Nephron progenitor cell (in vitro differentiated cells): ENCODE results near the gene ANP32A.

Experiments used
- DNase-seq: peaks from one replicate; pipeline ENCODE4 v3.0.0; 2021
- H3K27ac Mint-ChIP-seq: 2 replicates; pipeline ENCODE4 v1.8.0; 2021; ENCODE audit warnings: mild to moderate bottlenecking, moderate library complexity, mixed read lengths
- H3K27me3 Mint-ChIP-seq: 2 replicates; pipeline ENCODE4 v1.8.0; 2021; ENCODE audit warnings: mild to moderate bottlenecking, low read depth, mixed read lengths; ENCODE audit not compliant: poor library complexity
- H3K36me3 Mint-ChIP-seq: 2 replicates; pipeline ENCODE4 v1.8.0; 2021; ENCODE audit warnings: low read depth, mixed read lengths
- H3K4me1 Mint-ChIP-seq: 2 replicates; pipeline ENCODE4 v1.8.0; 2021; ENCODE audit warnings: mixed read lengths
- H3K4me3 Mint-ChIP-seq: 2 replicates; pipeline ENCODE4 v1.8.0; 2021; ENCODE audit warnings: mild to moderate bottlenecking, moderate library complexity, mixed read lengths
- H3K9me3 Mint-ChIP-seq: 2 replicates; pipeline ENCODE4 v1.8.0; 2021; ENCODE audit warnings: mild to moderate bottlenecking, moderate library complexity, mixed read lengths
- TF ChIP-seq, protein P1 (sequence below): fragments of 200-600 bp; sonication (generic); IDR thresholded peaks from 2 replicates; pipeline ENCODE4 v1.5.0; 2021; ENCODE audit warnings: antibody characterized with exemption

Gene ANP32A

DNA sequence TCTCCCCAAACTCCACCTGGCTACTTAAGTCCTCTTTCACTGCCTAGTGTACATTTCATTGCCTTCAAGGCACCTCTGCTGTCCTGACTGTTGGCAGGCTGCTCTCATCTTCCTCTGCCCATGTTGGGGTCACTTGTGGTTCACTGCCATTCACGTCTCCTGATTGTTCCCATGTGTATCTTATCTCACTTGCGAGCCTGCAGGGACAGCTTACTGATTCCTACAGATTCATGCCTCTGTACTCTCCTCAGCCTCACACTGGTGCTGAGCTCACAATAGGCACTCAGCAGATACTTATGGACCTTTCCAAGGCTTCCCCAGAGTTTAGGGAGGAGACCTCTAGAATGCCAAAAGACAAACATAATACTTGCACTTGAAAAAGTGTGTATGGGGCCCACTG is 28.8 kb upstream of the ANP32A start:
- H3K9me3 Mint-ChIP-seq = peaks cover 2% of the 10 kb centered on the region
- H3K27me3 Mint-ChIP-seq = peaks cover 27% of the 10 kb centered on the region
- H3K36me3 Mint-ChIP-seq = no peaks in the 10 kb centered on the region
- TF ChIP-seq, protein P1, sequence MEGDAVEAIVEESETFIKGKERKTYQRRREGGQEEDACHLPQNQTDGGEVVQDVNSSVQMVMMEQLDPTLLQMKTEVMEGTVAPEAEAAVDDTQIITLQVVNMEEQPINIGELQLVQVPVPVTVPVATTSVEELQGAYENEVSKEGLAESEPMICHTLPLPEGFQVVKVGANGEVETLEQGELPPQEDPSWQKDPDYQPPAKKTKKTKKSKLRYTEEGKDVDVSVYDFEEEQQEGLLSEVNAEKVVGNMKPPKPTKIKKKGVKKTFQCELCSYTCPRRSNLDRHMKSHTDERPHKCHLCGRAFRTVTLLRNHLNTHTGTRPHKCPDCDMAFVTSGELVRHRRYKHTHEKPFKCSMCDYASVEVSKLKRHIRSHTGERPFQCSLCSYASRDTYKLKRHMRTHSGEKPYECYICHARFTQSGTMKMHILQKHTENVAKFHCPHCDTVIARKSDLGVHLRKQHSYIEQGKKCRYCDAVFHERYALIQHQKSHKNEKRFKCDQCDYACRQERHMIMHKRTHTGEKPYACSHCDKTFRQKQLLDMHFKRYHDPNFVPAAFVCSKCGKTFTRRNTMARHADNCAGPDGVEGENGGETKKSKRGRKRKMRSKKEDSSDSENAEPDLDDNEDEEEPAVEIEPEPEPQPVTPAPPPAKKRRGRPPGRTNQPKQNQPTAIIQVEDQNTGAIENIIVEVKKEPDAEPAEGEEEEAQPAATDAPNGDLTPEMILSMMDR = no peak
- H3K4me3 Mint-ChIP-seq = no peak overlapping the region
- H3K27ac Mint-ChIP-seq = no peak overlapping the region
- peaks cover 7% of the 10 kb centered on the region for H3K4me1 Mint-ChIP-seq
- DNase-seq = no peak

DNA sequence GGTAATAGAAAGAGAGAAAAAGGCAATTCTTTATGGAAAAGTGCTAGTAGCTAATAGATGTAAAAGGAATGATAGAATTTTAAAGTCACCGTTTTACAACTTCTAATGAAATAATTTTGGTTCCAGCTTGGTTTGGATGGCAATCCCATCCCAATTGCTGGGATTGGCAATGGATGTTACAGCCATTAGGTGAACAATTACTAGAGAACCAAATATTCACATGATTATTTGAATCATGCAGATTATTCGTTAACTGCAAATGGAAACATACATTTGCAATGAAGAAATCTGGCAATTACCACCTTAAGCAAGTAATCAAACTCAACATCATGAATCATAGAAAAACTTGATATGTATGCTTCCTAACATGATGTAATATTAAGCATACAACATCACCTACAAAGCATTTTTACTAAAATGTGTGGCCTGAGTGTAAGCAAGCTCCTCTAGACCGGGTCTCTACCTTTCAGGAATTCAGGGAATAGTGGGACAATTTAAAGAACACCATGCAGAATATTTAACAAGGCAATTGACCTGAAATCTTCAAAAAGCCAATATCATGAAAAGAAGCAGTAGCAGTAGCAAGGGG is 26.2 kb upstream of the ANP32A start:
- H3K9me3 Mint-ChIP-seq = no peaks in the 10 kb centered on the region
- peaks cover 13% of the 10 kb centered on the region for H3K4me1 Mint-ChIP-seq
- no peak overlapping the region for H3K27ac Mint-ChIP-seq
- no peak overlapping the region for H3K4me3 Mint-ChIP-seq
- no peaks in the 10 kb centered on the region for H3K36me3 Mint-ChIP-seq
- TF ChIP-seq, protein P1 = no peak
- no peak for DNase-seq
- peaks cover 53% of the 10 kb centered on the region for H3K27me3 Mint-ChIP-seq

DNA sequence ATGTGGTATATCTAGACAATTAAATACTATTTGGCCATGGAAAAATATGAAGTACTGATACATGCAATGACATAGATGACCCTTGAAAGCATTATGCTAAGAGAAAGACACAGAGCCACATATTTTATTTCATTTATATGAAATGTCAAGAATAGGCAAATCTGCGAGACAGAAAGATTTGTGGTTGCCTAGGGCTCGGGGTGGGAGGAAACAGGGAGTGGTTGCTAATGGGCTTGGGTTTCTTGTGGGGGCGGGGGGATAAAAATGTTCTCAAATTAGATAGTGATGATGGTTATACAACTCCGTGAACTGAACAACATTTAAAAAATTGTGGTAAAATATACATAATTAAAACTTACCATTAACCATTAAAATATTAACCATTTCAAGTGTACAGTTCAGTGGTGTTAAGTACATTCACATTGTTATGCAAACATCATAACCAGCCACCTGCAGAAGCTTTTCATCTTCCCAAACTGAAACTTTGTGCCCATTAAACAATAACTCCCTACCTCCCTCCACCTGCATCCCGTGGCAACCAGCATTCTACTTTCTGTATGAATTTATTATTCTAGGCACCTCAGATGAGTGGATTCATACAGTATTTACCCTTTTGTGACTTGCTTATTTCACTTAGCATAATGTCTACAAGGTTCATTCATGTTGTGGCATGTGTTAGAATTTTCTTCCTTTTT is 24.3 kb upstream of the ANP32A start:
- no peak for DNase-seq

DNA sequence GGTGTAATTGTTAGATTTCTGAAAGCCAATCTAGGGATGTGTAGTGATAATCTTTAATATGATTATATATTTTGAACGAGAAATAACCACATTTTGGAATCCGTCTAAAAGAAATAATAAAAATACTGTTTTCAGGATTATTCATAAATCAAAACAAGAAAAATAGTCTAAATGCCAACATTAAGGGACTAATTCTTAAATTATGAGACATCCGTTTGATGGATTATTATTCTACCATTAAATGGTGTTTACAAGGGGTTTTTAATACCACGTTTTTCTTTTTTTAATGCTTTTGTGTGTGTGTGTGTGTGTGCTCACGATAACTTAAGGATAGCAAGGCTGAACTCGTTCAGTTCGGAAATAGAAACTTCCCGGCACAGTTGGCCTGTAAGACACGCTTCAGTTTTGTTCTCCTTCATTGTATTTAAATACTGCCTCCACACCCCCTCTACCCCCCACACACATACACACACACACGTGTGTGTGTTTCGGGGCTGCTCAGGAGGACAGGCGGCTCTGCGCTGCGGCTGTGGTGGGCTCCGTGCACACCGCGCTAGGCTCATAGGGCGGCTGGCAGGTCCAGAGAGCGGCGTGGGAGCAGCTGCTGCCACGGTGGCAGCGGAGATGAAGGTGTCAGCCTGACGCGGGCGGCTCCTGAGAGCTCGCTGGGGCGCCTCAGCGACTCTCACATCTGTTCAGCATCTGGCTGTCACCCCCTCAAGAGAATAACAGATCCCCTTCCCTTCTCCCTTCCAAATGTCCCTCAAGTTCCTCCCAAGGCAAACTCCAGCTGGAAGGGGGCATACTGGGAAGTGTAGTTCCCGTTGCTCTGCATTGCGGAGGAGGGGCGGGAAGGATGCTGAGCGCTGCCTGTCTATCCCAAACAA is 23.0 kb upstream of the ANP32A start:
- TF ChIP-seq, protein P1 = no peak
- no peak overlapping the region for H3K27ac Mint-ChIP-seq
- H3K36me3 Mint-ChIP-seq = no peaks in the 10 kb centered on the region
- H3K9me3 Mint-ChIP-seq = peaks cover 14% of the 10 kb centered on the region
- DNase-seq = peak; percentile 41
- H3K27me3 Mint-ChIP-seq = peaks cover 68% of the 10 kb centered on the region
- H3K4me3 Mint-ChIP-seq = peak overlapping the region; percentile 76
- peaks cover 6% of the 10 kb centered on the region for H3K4me1 Mint-ChIP-seq

More for the DNA sequence above, 24.3 kb upstream of the ANP32A start:
- no peak overlapping the region for H3K4me3 Mint-ChIP-seq
- H3K36me3 Mint-ChIP-seq = no peaks in the 10 kb centered on the region
- H3K9me3 Mint-ChIP-seq = peaks cover under 1% of the 10 kb centered on the region
- peaks cover 13% of the 10 kb centered on the region for H3K4me1 Mint-ChIP-seq
- TF ChIP-seq, protein P1 = no peak
- peaks cover 70% of the 10 kb centered on the region for H3K27me3 Mint-ChIP-seq
- no peak overlapping the region for H3K27ac Mint-ChIP-seq

DNA sequence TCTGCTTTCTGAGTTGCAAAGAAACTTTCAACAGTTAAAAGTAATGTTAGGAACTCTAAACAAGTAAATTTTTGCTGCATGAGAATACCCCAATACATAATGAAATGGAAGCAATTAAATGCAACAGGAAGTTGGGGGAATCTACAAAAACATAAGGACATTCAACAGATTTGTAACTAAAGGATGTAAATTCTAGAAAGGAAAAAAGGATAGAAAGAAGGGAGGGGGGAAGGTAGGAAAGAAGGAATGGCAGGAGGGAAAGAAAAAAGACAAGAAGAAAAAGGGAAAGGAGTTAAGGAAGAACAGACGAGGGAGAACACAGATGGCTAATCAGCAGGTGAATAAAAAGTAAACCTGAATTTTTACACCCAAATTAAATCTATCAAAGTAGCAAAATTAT is 22.3 kb upstream of the ANP32A start:
- Mint-ChIP-seq H3K9me3 (peaks cover 14% of the 10 kb centered on the region), H3K27me3 (peaks cover 68% of the 10 kb centered on the region), H3K4me1 (peaks cover 6% of the 10 kb centered on the region), H3K4me3 (peak overlapping the region; percentile 55), H3K27ac (no peak overlapping the region), H3K36me3 (no peaks in the 10 kb centered on the region)
- DNase-seq = no peak
- TF ChIP-seq, protein P1 = no peak
